Mesodermal cell (in vitro differentiated cells): ENCODE results near the gene EVC.

Source experiments
- H3K27ac ChIP-seq: 2 replicates; pipeline ENCODE4 v1.7.0; 2013; ENCODE audit warnings: mild to moderate bottlenecking, low read depth, low read length, moderate library complexity; ENCODE audit not compliant: severe bottlenecking
- H3K36me3 ChIP-seq: 2 replicates; pipeline ENCODE4 v1.7.1; 2013; ENCODE audit warnings: mild to moderate bottlenecking, low read length, moderate library complexity; ENCODE audit not compliant: control insufficient read depth, insufficient read depth
- H3K4me1 ChIP-seq: one replicate; pipeline ENCODE4 v1.7.1; 2013; ENCODE audit warnings: mild to moderate bottlenecking, low read length; ENCODE audit not compliant: insufficient read depth, control insufficient read depth, poor library complexity, severe bottlenecking
- H3K4me3 ChIP-seq: 2 replicates; pipeline ENCODE4 v1.7.0; 2013; ENCODE audit warnings: low read length, control low read depth, mild to moderate bottlenecking; ENCODE audit not compliant: insufficient read depth, poor library complexity, severe bottlenecking; ENCODE audit errors: extremely low read depth
- H3K9me3 ChIP-seq: 2 replicates; pipeline ENCODE4 v1.7.1; 2013; ENCODE audit warnings: mild to moderate bottlenecking, low read length, moderate library complexity; ENCODE audit not compliant: control insufficient read depth
- WGBS, 2 experiments: methylation state at CpG; one replicate each; pipeline ENCODE4 v1.1.5; 2013; ENCODE audit warnings: missing lambda C conversion rate in 2 of 2; ENCODE audit not compliant: insufficient coverage in 2 of 2; 5-methylcytosine and 5-hydroxymethylcytosine counted together

Gene EVC

DNA sequence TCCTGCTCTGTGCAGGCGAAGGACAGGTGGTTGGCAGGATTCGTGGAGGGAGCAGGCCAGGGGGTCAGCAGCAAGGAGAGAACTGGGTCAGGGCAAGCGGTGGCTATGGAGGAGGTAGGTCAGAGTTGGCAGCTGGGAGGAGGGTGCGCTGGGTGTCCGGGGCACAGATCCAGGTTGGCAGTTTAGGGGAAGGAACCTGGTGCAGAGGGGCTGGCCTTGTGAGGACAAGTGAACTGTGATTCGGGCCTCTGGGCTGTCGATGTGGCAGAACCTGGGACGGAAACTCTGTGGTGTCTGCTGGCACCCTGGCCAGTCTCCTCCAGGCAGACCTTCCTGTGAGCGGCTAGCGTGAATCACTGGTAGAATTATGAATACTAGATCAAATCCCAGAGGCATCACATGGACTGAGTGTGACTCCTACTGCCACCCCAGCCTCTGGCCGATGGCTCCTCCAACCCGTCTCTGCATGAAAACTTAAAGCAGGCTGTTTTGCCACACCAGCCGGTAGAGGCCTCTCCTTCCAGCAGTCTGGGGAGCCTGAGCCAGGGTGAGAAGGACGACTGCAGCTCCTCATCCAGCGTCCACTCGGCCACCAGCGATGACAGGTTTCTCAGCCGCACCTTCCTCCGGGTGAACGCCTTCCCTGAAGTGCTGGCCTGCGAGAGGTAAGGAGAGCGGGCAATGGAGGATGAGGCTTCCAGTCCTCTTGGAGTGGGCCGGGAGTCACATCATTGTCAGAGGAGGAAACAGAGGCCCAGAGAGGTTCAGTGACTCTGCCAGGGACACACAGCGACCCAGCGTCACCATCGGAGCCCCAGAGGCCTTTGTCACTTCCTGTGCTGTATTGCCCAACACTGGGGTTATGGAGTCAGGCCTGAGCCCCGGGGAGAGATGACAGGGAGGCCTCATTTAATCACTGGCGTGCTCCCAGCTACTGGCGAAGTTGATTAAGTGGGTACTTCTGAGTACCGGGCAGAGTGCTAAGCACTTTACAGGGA is 20.3 kb downstream of the EVC start:
- H3K4me1 ChIP-seq, result no peaks in the 10 kb centered on the region
- H3K4me3 ChIP-seq, result no peak overlapping the region
- 94% methylated on average over 26 to 30 of the region's 30 CpGs for WGBS, 2 experiments
- peaks cover 61% of the 10 kb centered on the region for H3K36me3 ChIP-seq
- no peaks in the 10 kb centered on the region for H3K9me3 ChIP-seq
- no peak overlapping the region for H3K27ac ChIP-seq

DNA sequence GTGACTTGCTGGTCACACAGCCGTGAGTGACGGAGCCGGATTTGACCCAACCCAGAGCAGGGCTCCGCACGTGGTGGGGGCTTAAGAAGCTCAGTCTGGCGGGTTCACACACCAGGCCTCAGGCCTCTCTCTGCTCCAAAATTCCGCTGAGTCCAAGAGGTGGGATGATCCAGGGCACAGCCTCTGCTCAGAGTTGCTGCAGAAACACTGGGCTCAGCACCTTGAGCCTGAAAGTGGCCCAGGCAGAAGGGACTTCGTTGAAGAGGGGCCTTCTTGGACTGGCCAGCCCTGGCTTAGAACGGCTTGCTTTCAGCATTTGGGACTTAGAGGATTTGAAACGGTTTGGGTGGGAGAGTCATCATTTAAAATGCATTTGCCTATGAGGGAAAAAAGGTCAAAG is 21.2 kb downstream of the EVC start:
- 86 to 90% methylated on average over 9 to 10 of the region's 10 CpGs for WGBS, 2 experiments
- no peak overlapping the region for H3K4me3 ChIP-seq
- no peaks in the 10 kb centered on the region for H3K9me3 ChIP-seq
- H3K4me1 ChIP-seq, result no peaks in the 10 kb centered on the region
- H3K36me3 ChIP-seq, result peaks cover 61% of the 10 kb centered on the region
- H3K27ac ChIP-seq, result no peak overlapping the region

DNA sequence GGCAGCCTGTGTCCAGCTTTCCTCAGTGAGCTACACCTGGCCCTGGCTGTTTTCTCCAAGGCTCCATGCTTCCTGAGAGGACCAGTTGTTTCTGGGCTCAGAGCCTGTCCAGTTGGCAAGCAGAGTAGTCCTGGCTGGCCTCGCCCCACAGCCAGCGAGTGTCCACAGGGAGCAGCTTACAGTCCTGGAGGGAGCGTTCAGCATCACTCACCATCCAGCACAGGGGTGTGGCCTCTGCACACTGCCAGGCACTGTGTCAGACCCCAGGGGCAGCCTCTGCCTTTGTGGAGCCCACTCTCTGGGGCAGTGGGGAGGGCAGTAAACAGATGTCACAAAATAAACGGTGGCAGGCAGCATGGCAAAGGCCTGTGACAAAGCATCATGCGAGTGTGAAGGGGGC is 23.9 kb downstream of the EVC start:
- Histone ChIP-seq H3K36me3 (peaks cover 54% of the 10 kb centered on the region), H3K4me1 (no peaks in the 10 kb centered on the region), H3K4me3 (no peak overlapping the region), H3K27ac (no peak overlapping the region), H3K9me3 (no peaks in the 10 kb centered on the region)
- 92 to 98% methylated on average over 2 to 5 of the region's 5 CpGs for whole genome bisulfite sequencing, 2 experiments

DNA sequence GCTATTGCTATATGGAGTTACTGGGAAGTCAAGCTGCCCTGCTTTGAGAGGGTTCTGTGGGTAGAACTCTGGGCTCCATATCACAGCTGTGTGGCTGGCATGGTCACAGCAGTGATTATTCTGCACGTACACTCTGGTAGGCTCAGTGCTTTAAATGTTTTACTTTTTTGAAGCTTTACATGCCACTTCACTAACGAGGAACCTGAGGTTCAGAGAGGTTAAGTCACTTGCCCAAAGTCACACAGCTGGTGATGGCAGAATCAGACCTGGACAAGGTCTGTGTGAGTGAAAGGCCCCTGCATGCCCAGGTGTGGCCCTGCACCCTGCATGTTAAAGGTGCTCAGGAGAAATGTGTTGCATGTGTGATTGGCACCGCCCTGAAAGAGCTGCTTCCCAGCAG is 24.5 kb downstream of the EVC start:
- H3K4me3 ChIP-seq, result no peak overlapping the region
- H3K9me3 ChIP-seq, result no peaks in the 10 kb centered on the region
- WGBS, 2 experiments, result 87 to 91% methylated on average over 3 of the region's 3 CpGs
- peaks cover 51% of the 10 kb centered on the region for H3K36me3 ChIP-seq
- H3K4me1 ChIP-seq, result no peaks in the 10 kb centered on the region
- no peak overlapping the region for H3K27ac ChIP-seq

DNA sequence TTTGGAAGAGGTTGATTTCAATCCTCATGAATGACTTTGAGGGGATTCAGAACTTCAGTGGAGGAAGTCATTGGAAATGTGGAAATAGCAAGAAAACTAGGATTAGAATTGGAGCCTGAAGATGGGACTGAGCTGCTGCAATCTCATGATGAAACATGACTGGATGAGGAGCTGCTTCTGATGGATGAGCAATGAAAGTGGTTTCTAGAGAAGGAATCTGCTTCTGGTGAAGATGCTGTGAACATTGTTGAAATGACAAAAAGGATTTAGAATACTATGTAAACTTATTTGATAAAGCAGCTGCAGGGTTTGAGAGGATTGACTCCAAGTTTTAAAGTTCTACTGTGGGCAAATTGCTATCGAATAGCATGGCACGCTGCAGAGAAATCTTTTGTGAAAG is 27.1 kb downstream of the EVC start:
- Histone ChIP-seq H3K4me3 (no peak overlapping the region), H3K36me3 (peaks cover 37% of the 10 kb centered on the region), H3K27ac (no peak overlapping the region), H3K4me1 (no peaks in the 10 kb centered on the region), H3K9me3 (no peaks in the 10 kb centered on the region)
- WGBS, 2 experiments, result 92% methylated on average over 2 of the region's 2 CpGs; no CpG with 5 or more reads in 1 of the 2 experiments

DNA sequence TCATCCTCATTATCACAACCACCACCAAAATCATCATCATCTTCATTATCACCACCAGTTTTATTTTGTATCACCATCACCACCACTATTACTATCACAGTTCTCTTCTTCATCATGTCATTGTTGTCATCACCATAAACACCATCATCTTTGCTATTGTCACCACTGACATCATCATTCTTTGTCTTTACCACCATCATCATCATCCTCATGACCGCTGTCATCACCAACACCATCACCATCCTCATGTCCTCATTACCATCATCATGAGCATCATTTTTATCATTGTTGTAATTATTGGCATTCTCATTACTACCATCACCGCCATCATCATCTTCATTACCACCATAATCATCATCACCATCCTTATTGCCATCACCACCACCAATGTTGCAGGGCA is 31.4 kb downstream of the EVC start:
- 100% methylated on average over 1 of the region's 2 CpGs for WGBS, 2 experiments
- H3K36me3 ChIP-seq, result peaks cover 46% of the 10 kb centered on the region

DNA sequence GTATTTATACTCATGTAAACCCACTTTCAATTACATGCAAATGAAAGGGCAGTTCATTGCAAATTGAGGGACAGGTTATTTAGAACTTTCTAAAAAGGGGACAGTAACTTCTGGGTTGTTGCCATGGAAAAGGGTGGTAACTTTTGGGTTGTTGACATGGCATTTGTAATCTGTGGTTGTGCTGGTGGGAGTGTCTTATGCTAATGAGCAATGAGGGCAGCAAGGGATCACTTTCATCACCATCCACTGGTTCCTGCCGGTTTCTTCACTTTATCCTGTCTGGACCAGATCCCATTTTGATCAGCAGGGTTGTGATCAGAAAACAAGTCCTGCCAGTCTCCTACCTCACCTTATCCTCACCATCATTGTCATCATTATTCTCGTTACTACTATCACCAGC is 32.0 kb downstream of the EVC start:
- no peak overlapping the region for H3K27ac ChIP-seq
- no peak overlapping the region for H3K4me3 ChIP-seq
- 90 to 96% methylated on average over 2 of the region's 2 CpGs for WGBS, 2 experiments
- H3K9me3 ChIP-seq, result no peaks in the 10 kb centered on the region
- peaks cover 46% of the 10 kb centered on the region for H3K36me3 ChIP-seq
- H3K4me1 ChIP-seq, result peaks cover 19% of the 10 kb centered on the region

More for the DNA sequence above, 31.4 kb downstream of the EVC start:
- Histone ChIP-seq H3K27ac (no peak overlapping the region), H3K9me3 (no peaks in the 10 kb centered on the region), H3K4me3 (no peak overlapping the region), H3K4me1 (peaks cover 14% of the 10 kb centered on the region)

DNA sequence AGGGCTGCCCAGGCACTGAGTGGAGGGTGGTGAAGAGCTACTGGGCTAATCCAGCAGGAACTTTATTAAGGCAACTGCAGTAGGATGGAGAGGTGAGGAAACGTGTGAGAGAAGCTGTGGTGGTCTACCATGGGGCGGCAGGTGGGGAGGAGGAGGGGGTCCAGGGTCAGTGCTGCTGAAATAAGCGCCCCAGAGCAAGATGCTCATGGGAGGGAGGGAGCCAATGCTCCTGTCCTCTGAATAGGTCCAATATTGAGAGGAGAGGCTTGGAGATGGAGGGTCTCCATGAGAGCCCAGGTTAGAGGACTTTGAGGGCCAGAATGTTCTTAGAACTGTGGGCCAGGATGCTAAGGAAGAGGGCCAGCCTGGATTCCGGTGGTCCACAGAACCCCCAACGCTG is 35.2 kb downstream of the EVC start:
- no peak overlapping the region for H3K27ac ChIP-seq
- H3K36me3 ChIP-seq, result peaks cover 50% of the 10 kb centered on the region
- no peaks in the 10 kb centered on the region for H3K9me3 ChIP-seq
- 90 to 96% methylated on average over 5 of the region's 5 CpGs for WGBS, 2 experiments
- no peak overlapping the region for H3K4me3 ChIP-seq
- peaks cover 24% of the 10 kb centered on the region for H3K4me1 ChIP-seq

DNA sequence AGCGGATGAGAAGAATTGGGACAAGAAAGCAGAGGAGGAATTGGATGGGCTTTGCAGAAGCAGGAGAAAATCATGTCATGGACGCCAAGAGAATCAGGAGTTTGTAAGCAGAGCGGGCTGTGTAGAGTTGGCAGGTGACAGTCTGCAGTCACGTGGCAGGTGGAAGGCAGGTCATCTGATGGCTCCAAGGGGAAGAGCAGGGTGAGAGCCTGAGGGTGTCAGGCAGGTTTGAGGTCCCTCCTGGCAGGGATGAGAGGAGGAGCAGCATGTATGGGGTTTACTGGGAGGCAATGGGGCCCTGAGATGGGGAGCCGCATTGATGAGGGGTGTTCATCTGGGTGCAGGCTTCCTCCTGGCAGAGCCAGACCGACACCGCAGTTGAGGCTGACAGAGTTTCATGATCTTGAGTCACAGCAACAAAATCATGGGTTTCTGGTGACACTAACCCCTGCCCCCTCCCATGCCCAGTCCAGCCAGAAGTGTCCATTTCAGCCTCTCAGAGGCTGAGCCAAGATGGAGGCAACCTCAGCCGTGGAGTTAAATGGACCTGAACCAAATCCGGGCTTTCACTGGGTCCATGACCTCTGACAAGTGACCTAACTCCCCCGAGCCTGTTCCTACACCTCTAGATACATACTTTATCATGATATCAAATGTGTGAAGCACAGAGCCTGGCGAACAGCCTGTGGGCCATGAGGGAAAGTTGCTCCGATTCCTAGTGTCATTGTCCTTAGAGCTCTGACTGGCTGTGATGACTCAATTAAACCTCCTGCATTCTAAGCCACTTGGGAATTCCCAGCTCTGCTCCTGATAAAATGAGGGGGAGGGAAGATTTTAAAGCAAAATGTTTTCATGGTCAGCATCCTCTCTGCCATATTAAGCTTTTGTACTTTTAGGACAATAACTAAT is 36.1 kb downstream of the EVC start:
- H3K4me3 ChIP-seq, result no peak overlapping the region
- WGBS, 2 experiments, result 83 to 88% methylated on average over 9 to 10 of the region's 12 CpGs
- H3K36me3 ChIP-seq, result peaks cover 50% of the 10 kb centered on the region
- peaks cover 27% of the 10 kb centered on the region for H3K4me1 ChIP-seq
- peak overlapping the region; percentile 80 for H3K27ac ChIP-seq
- no peaks in the 10 kb centered on the region for H3K9me3 ChIP-seq

DNA sequence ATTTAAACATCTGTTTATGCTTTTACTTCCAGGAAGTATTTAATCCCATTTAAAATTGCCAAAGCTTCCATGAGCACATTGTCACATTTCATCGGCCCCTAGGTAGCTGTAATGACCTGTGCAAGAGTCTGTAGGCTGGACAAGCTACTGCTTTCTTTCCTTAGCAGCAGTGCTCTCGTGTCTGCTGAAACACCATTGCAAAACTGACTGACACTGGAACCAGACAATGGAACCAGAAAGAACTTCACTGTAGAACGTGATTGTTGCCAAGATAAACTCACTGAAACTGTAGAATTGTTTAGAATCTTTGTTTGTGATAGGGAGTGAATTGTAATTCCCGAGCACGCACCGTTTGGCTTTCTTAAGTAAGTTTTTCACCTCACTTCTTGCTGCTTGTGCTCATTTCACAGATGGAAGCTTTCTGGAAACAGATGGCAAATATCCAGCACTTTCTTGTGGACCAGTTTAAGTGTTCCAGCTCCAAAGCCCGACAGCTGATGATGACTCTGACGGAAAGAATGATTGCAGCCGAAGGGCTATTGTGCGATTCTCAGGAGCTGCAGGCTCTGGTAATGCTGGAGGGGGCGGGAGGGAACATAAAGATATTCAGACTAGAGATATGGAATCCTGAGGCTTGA is 36.9 kb downstream of the EVC start:
- H3K4me1 ChIP-seq, result peaks cover 34% of the 10 kb centered on the region
- peaks cover 43% of the 10 kb centered on the region for H3K36me3 ChIP-seq
- no peak overlapping the region for H3K4me3 ChIP-seq
- 77 to 80% methylated on average over 9 to 11 of the region's 11 CpGs for WGBS, 2 experiments
- H3K27ac ChIP-seq, result peak overlapping the region; percentile 80
- no peaks in the 10 kb centered on the region for H3K9me3 ChIP-seq
